CD4-positive, alpha-beta T cell treated with Interleukin-21 for 1 hour (primary cell): Measurements from ENCODE around the gene OLFM1.
"Not testable (repeated sequence)": the region's sequence is repeated elsewhere in the genome, so short reads cannot be mapped to it uniquely, and the experiment has no call there.

ENCODE experiments used
- DNase-seq: peaks from one replicate; pipeline ENCODE4 v3.0.0-alpha.2; 2020

Gene OLFM1

GRCh38 chr9:135135929-135136315 lies 48.5 kb downstream of the OLFM1 start:
- DNase-seq: no peak

- no peak for DNase-seq
Measured at GRCh38 chr9:135136481-135136880, 49.0 kb downstream of the OLFM1 start.

GRCh38 chr9:135136991-135137832 lies 49.7 kb downstream of the OLFM1 start:
- DNase-seq: no peak

GRCh38 chr9:135138078-135138855 lies 50.8 kb downstream of the OLFM1 start:
- DNase-seq: no peak

GRCh38 chr9:135139366-135139959 lies 52.0 kb downstream of the OLFM1 start:
- DNase-seq: no peak

GRCh38 chr9:135141183-135141774 lies 53.8 kb downstream of the OLFM1 start:
- DNase-seq: no peak

- DNase-seq: no peak
Measured at GRCh38 chr9:135144581-135145170, 57.2 kb downstream of the OLFM1 start.

- DNase-seq: no peak
Measured at GRCh38 chr9:135145312-135145711, 57.8 kb downstream of the OLFM1 start.

- no peak for DNase-seq
Measured at GRCh38 chr9:135146241-135146640, 58.8 kb downstream of the OLFM1 start.

- no peak for DNase-seq
Measured at GRCh38 chr9:135146766-135147473, 59.5 kb downstream of the OLFM1 start.

- no peak for DNase-seq
Measured at GRCh38 chr9:135147474-135147805, 60.0 kb downstream of the OLFM1 start.

- DNase-seq: no peak
Measured at GRCh38 chr9:135147938-135148337, 60.5 kb downstream of the OLFM1 start.

GRCh38 chr9:135148386-135148785 lies 60.9 kb downstream of the OLFM1 start:
- DNase-seq: no peak

- not testable (repeated sequence) for DNase-seq
Measured at GRCh38 chr9:135149901-135150300, 62.4 kb downstream of the OLFM1 start.

- no peak for DNase-seq
Measured at GRCh38 chr9:135150981-135151380, 63.5 kb downstream of the OLFM1 start.

- no peak for DNase-seq
Measured at GRCh38 chr9:135151757-135152613, 64.5 kb downstream of the OLFM1 start.

GRCh38 chr9:135152614-135153334 lies 65.3 kb downstream of the OLFM1 start:
- DNase-seq: no peak

GRCh38 chr9:135154050-135154615 lies 66.7 kb downstream of the OLFM1 start:
- no peak for DNase-seq

GRCh38 chr9:135155396-135155795 lies 67.9 kb downstream of the OLFM1 start:
- no peak for DNase-seq
